ENCODE data around the gene ELP4. TPM values are rescaled to one million over a fixed set of nuclear protein-coding genes. Genes with fewer than 3 reads are reported as not detected.
"Not testable (repeated sequence)": the region's sequence is repeated elsewhere in the genome, so short reads cannot be mapped to it uniquely, and the experiment has no call there.

ELP4 gene
- total and polyA plus RNA-seq, 2 experiments from 2014 or later, result 12.3 to 25.1 TPM

DNA sequence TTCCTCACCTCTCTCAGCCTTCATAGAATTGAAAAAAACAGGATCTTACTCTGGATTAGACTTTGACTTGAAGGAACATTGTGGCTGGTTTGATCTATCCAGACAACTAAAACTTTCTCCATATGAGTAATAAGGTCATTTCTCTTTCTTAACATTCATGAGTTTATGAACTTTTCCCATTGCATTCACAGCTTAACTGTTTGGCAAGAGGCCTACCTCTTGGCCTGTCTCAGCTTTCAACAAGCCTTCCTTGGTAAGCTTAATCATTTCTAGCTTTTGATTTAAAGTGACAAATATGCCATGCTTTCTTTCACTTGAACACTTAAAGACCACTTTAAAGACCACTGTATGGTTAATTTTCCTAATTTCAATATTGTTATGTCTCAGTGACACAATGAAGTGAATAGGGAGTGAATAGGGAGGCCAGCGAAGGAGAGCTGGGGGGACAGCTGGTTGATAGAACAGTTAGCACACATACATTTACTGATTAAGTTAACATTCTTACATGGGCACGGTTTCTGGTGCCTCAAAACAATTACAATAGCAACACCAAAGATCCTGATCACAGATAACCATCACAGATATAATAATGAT lies 17.1 kb upstream of the ELP4 start:
- no peaks in the 10 kb centered on the region for H3K4me1 ChIP-seq (ENCODE audit: insufficient read depth)
- H3K27ac ChIP-seq, result no peak overlapping the region
- 95% methylated on average over 2 of the region's 2 CpGs for WGBS (ENCODE audit: low lambda C conversion rate, missing lambda C conversion rate)
- H3K4me2 ChIP-seq, result no peak overlapping the region
- no peaks in the 10 kb centered on the region for H3K9me3 ChIP-seq (ENCODE audit: low read depth)
- peaks cover 31% of the 10 kb centered on the region for H3K79me2 ChIP-seq
- no peaks in the 10 kb centered on the region for H3K36me3 ChIP-seq (replicated peaks; ENCODE audit: insufficient read depth, low read depth)
- DNase-seq (ENCODE audit: low spot score), result no peak
- TF ChIP-seq EZH2 (IDR thresholded peaks at IDR 0.05; ENCODE audit: borderline replicate concordance) (no peak), EZH2phosphoT487 (IDR thresholded peaks at IDR 0.05; ENCODE audit: low read depth, severe bottlenecking, unreplicated experiment) (no peak)
- TF ChIP-seq, protein P1, sequence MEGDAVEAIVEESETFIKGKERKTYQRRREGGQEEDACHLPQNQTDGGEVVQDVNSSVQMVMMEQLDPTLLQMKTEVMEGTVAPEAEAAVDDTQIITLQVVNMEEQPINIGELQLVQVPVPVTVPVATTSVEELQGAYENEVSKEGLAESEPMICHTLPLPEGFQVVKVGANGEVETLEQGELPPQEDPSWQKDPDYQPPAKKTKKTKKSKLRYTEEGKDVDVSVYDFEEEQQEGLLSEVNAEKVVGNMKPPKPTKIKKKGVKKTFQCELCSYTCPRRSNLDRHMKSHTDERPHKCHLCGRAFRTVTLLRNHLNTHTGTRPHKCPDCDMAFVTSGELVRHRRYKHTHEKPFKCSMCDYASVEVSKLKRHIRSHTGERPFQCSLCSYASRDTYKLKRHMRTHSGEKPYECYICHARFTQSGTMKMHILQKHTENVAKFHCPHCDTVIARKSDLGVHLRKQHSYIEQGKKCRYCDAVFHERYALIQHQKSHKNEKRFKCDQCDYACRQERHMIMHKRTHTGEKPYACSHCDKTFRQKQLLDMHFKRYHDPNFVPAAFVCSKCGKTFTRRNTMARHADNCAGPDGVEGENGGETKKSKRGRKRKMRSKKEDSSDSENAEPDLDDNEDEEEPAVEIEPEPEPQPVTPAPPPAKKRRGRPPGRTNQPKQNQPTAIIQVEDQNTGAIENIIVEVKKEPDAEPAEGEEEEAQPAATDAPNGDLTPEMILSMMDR (IDR thresholded peaks at IDR 0.05; ENCODE audit: poor library complexity), result no peak
- no peaks in the 10 kb centered on the region for H3K9me2 ChIP-seq (replicated peaks; ENCODE audit: insufficient read depth)
- no peaks in the 10 kb centered on the region for H3K27me3 ChIP-seq
- no peak overlapping the region for H2AFZ ChIP-seq
- H3K4me3 ChIP-seq, result no peak overlapping the region
- no peaks in the 10 kb centered on the region for H4K20me1 ChIP-seq (ENCODE audit: insufficient read depth, poor library complexity, severe bottlenecking)

DNA sequence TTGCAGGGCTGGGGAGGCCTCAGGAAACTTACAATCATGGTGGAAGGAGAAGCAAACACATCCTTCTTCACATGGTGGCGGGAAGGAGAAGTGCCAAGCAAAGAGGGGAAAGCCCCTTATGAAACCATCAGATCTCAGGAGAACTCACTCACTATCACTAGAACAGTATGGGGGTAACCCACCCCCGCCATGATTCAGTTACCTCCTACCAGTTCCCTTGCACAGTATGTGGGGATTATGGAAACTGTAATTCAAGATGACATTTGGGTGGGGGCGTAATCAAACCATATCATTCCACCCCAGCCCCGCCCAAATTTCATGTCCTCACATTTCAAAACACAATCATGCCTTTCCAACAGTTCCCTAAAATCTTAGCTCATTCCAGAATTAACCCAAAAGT lies 16.3 kb upstream of the ELP4 start:
- no peak for DNase-seq (ENCODE audit: low spot score)
- Histone ChIP-seq H3K27ac (no peak overlapping the region), H3K27me3 (no peaks in the 10 kb centered on the region), H3K4me1 (ENCODE audit: insufficient read depth) (no peaks in the 10 kb centered on the region), H3K9me3 (ENCODE audit: low read depth) (no peaks in the 10 kb centered on the region), H3K36me3 (replicated peaks; ENCODE audit: insufficient read depth, low read depth) (no peaks in the 10 kb centered on the region), H2AFZ (no peak overlapping the region), H3K4me3 (no peak overlapping the region), H3K79me2 (peaks cover 37% of the 10 kb centered on the region), H3K4me2 (no peak overlapping the region), H3K9me2 (replicated peaks; ENCODE audit: insufficient read depth) (no peaks in the 10 kb centered on the region), H4K20me1 (ENCODE audit: insufficient read depth, poor library complexity, severe bottlenecking) (no peaks in the 10 kb centered on the region)
- no peak for TF ChIP-seq EZH2phosphoT487 (IDR thresholded peaks at IDR 0.05; ENCODE audit: low read depth, severe bottlenecking, unreplicated experiment)
- TF ChIP-seq EZH2 (IDR thresholded peaks at IDR 0.05; ENCODE audit: borderline replicate concordance), result no peak
- TF ChIP-seq, protein P1 (IDR thresholded peaks at IDR 0.05; ENCODE audit: poor library complexity), result no peak
- 97% methylated on average over 4 of the region's 4 CpGs for WGBS (ENCODE audit: low lambda C conversion rate, missing lambda C conversion rate)

DNA sequence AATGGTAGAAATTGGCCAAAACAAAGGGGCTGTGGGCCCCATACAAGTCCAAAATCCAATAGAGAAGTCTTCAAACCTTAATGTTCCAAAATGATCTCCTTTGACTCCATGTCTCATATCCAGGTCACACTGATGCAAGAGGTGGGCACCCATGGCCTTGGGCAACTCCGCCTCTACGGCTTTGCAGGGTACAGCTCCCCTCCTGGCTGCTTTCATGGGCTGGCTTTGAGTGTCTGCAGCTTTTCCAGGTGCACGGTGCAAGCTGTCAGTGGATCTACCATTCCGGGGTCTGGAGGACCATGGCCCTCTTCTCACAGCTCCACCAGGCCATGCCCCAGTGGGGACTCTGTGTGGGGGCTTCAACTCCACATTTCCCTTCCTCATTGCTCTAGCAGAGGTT lies 15.8 kb upstream of the ELP4 start:
- DNase-seq (ENCODE audit: low spot score); H3K9me2 ChIP-seq (replicated peaks; ENCODE audit: insufficient read depth); H3K4me1 ChIP-seq (ENCODE audit: insufficient read depth); H3K9me3 ChIP-seq (ENCODE audit: low read depth); H3K4me3 ChIP-seq; H2AFZ ChIP-seq; H3K36me3 ChIP-seq (replicated peaks; ENCODE audit: insufficient read depth, low read depth); H3K27ac ChIP-seq; H3K4me2 ChIP-seq; H4K20me1 ChIP-seq (ENCODE audit: insufficient read depth, poor library complexity, severe bottlenecking); H3K27me3 ChIP-seq: not testable (repeated sequence)
- 99% methylated on average over 4 of the region's 4 CpGs for WGBS (ENCODE audit: low lambda C conversion rate, missing lambda C conversion rate)
- H3K79me2 ChIP-seq, result peaks cover 42% of the 10 kb centered on the region

DNA sequence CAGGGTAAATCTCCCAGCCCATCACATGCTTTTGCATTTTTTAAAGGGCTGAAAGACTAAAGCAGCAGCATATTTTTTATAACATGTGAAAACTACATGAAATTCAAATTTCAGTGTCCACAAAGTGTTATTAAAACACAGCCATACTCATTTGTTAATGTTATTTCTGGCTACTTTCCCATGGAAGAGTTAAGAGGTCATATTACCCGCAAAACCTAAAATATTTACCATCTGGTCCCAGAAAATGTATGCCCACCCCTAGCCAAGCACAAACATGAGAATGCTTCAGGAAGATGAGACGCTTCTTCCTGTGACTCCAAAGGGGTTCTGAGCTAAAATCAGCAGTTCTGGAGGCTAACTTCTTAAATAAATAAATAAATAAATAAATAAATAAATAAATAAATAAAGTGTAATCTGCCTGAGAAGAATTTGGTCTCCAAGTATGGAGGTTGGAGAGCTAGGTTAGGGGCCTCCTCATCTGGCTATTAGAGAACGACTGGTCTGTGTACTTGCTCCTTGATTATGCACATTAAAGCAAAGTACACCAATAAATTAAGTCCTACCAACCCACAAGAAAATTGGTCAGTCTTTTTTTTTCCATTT lies 9.9 kb upstream of the ELP4 start:
- Histone ChIP-seq H3K9me3 (ENCODE audit: low read depth) (no peaks in the 10 kb centered on the region), H3K79me2 (peaks cover 92% of the 10 kb centered on the region), H3K36me3 (replicated peaks; ENCODE audit: insufficient read depth, low read depth) (no peaks in the 10 kb centered on the region), H3K4me2 (no peak overlapping the region), H3K27ac (no peak overlapping the region), H2AFZ (no peak overlapping the region), H4K20me1 (ENCODE audit: insufficient read depth, poor library complexity, severe bottlenecking) (no peaks in the 10 kb centered on the region), H3K9me2 (replicated peaks; ENCODE audit: insufficient read depth) (no peaks in the 10 kb centered on the region), H3K4me1 (ENCODE audit: insufficient read depth) (no peaks in the 10 kb centered on the region), H3K27me3 (no peaks in the 10 kb centered on the region), H3K4me3 (no peak overlapping the region)
- no peak for DNase-seq (ENCODE audit: low spot score)
- TF ChIP-seq, protein P1 (IDR thresholded peaks at IDR 0.05; ENCODE audit: poor library complexity), result no peak
- TF ChIP-seq EZH2phosphoT487 (IDR thresholded peaks at IDR 0.05; ENCODE audit: low read depth, severe bottlenecking, unreplicated experiment) (no peak), EZH2 (IDR thresholded peaks at IDR 0.05; ENCODE audit: borderline replicate concordance) (no peak)
- WGBS (ENCODE audit: low lambda C conversion rate, missing lambda C conversion rate), result 72% methylated on average over 3 of the region's 3 CpGs
